Measurements from ENCODE around the gene DST. TPM values are rescaled to one million over a fixed set of nuclear protein-coding genes. Genes with fewer than 3 reads are reported as not detected.

Gene DST
- total and polyA plus RNA-seq, 2 of the 8 experiments (the other 6 are each of a cell fraction or from before 2014, with no cell fraction given), result 49.4 to 116 TPM

DNA sequence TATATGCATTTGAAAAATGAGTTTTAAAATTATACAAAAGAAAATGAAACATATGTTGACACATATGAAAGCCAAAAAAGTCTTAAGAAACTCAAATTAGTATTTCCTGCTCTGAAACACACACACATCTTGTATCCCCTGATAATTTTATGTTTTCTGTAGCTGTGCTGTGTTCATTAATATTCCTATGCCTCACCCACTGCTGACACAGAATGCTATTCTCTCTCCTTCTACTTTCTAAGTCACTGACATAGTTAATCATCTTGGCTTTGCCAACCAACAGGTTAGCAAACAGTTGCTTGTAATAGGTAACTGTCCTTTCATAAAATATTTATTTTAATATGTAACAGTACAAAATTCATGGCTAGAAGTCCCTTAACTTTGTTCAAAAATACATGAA, 140.7 kb downstream of the DST start:
- H3K23ac ChIP-seq (ENCODE audit: insufficient read length), result no peak overlapping the region
- H4K91ac ChIP-seq (replicated peaks; ENCODE audit: insufficient read length, low read length), result no peak overlapping the region
- H3K56ac ChIP-seq (replicated peaks; ENCODE audit: insufficient read length, low read depth, low read length), result no peak overlapping the region
- peaks cover 4 to 45% (median 18%) of the 10 kb centered on the region in 4 experiments; a peak in 7 of 8 replicates for H3K36me3 ChIP-seq (ENCODE audit: control insufficient read depth in 2 of 4, insufficient read depth in 4 of 4, low read length in 3 of 4)
- no peaks in the 10 kb centered on the region for H3K79me1 ChIP-seq (ENCODE audit: low read depth, low read length)
- no peak for DNase-seq (ENCODE audit: low read depth in 1 of 2, low spot score in 2 of 2)
- no peak overlapping the region for H4K5ac ChIP-seq (ENCODE audit: insufficient read length, low read depth, low read length)
- no peaks in the 10 kb centered on the region; the same call in 1 of the 2 replicates for H3K23me2 ChIP-seq (ENCODE audit: low read depth, low read length)
- H3K79me2 ChIP-seq (ENCODE audit: control insufficient read depth in 1 of 2, insufficient read depth in 2 of 2, low read length in 2 of 2), result no peaks in the 10 kb centered on the region
- H3K9ac ChIP-seq (replicated peaks in 1 of 4; ENCODE audit: extremely low read depth in 1 of 4, low read depth in 3 of 4, low read length in 3 of 4), result no peak overlapping the region
- H2BK15ac ChIP-seq (ENCODE audit: low read length), result no peak overlapping the region
- FAIRE-seq, result no peak
- POLR2A ChIA-PET (ENCODE audit: partially characterized antibody), result no interaction called here
- H3K27me3 ChIP-seq (replicated peaks in 1 of 4; ENCODE audit: control insufficient read depth in 3 of 4, extremely low read depth in 1 of 4, insufficient read depth in 3 of 4, low read length in 3 of 4), result no peaks in the 10 kb centered on the region
- H2AFZ ChIP-seq (ENCODE audit: low read length), result no peak overlapping the region
- H2BK5ac ChIP-seq (ENCODE audit: low read depth, low read length), result no peak overlapping the region
- no peak overlapping the region for H3K4ac ChIP-seq (replicated peaks; ENCODE audit: insufficient read length, low read depth, low read length)
- no peak overlapping the region for H3K4me2 ChIP-seq (ENCODE audit: insufficient read depth in 1 of 2, low read depth in 2 of 2, low read length in 2 of 2)
- no peak overlapping the region for H2BK12ac ChIP-seq (ENCODE audit: low read depth, low read length)
- no peaks in the 10 kb centered on the region for H3K4me1 ChIP-seq (replicated peaks in 1 of 4; ENCODE audit: control insufficient read depth in 3 of 4, insufficient read depth in 4 of 4, low read length in 3 of 4)
- no peak overlapping the region for H2AK5ac ChIP-seq (ENCODE audit: low read depth, low read length)
- no peak overlapping the region for H4K8ac ChIP-seq (ENCODE audit: extremely low read depth, insufficient read depth, low read length)
- no peak overlapping the region for H3K4me3 ChIP-seq (ENCODE audit: extremely low read depth in 1 of 4, insufficient read depth in 2 of 4, low read depth in 3 of 4, low read length in 4 of 4)
- H3K18ac ChIP-seq (ENCODE audit: extremely low read depth, low read length), result no peak overlapping the region
- no peak overlapping the region for H2BK120ac ChIP-seq (replicated peaks; ENCODE audit: low read depth, low read length)
- no peak overlapping the region for H3K14ac ChIP-seq (ENCODE audit: insufficient read length)
- no peak overlapping the region for H2BK20ac ChIP-seq (ENCODE audit: low read length)
- H4K20me1 ChIP-seq (replicated peaks in 1 of 2; ENCODE audit: control insufficient read depth in 1 of 2, insufficient read depth in 2 of 2, low read length in 2 of 2), result peaks cover 0 to 2% of the 10 kb centered on the region in 2 experiments
- no peak overlapping the region for H3K27ac ChIP-seq (ENCODE audit: low read depth, low read length)
- no peaks in the 10 kb centered on the region for H3K9me3 ChIP-seq (ENCODE audit: insufficient read depth in 2 of 2, low read depth in 1 of 2, low read length in 1 of 2)
- CTCF ChIA-PET (ENCODE audit: partially characterized antibody), result no interaction called here
- TF ChIP-seq CBX5 (IDR thresholded peaks at IDR 0.05; ENCODE audit: low read depth, low read length), result no peak
- TF ChIP-seq RAD21 (IDR thresholded peaks at IDR 0.05 in 1 of 2, conservative IDR thresholded peaks at IDR 0.05 in 1 of 2; ENCODE audit: low read depth in 2 of 2, low read length in 2 of 2), result no peak
- no peak for TF ChIP-seq BACH1 (IDR thresholded peaks at IDR 0.05; ENCODE audit: low read length)
- TF ChIP-seq POLR2A (IDR thresholded peaks at IDR 0.05; ENCODE audit: control extremely low read depth in 1 of 2, low read depth in 2 of 2, low read length in 2 of 2), result no peak
- TF ChIP-seq ASH2L (IDR thresholded peaks at IDR 0.05; ENCODE audit: low read length), result no peak
- TF ChIP-seq JUN (IDR thresholded peaks at IDR 0.05; ENCODE audit: low read depth, low read length), result no peak
- no peak for TF ChIP-seq MAFK (IDR thresholded peaks at IDR 0.05; ENCODE audit: low read depth, low read length)
- TF ChIP-seq SIN3A (conservative IDR thresholded peaks at IDR 0.05 in 1 of 2, IDR thresholded peaks at IDR 0.05 in 1 of 2; ENCODE audit: low read depth in 1 of 2, low read length in 2 of 2), result no peak
- TF ChIP-seq RXRA (IDR thresholded peaks at IDR 0.05; ENCODE audit: insufficient read depth, low read depth, low read length), result no peak
- TF ChIP-seq, protein P1, sequence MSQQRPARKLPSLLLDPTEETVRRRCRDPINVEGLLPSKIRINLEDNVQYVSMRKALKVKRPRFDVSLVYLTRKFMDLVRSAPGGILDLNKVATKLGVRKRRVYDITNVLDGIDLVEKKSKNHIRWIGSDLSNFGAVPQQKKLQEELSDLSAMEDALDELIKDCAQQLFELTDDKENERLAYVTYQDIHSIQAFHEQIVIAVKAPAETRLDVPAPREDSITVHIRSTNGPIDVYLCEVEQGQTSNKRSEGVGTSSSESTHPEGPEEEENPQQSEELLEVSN (IDR thresholded peaks at IDR 0.05), result no peak
- no peak for TF ChIP-seq POLR2AphosphoS5 (IDR thresholded peaks at IDR 0.05; ENCODE audit: low read depth, low read length)
- TF ChIP-seq YY1 (IDR thresholded peaks at IDR 0.05; ENCODE audit: low read depth, low read length), result no peak
- TF ChIP-seq SRF (IDR thresholded peaks at IDR 0.05; ENCODE audit: low read depth, low read length), result no peak
- no peak for TF ChIP-seq CREB1 (IDR thresholded peaks at IDR 0.05)
- no peak for TF ChIP-seq GTF2F1 (IDR thresholded peaks at IDR 0.05; ENCODE audit: borderline replicate concordance, low read depth, low read length)
- TF ChIP-seq, protein P2, sequence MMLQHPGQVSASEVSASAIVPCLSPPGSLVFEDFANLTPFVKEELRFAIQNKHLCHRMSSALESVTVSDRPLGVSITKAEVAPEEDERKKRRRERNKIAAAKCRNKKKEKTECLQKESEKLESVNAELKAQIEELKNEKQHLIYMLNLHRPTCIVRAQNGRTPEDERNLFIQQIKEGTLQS (IDR thresholded peaks at IDR 0.05; ENCODE audit: insufficient read depth, low read depth, low read length), result no peak
